ENCODE results near the gene CDON. TPM values are rescaled to one million over a fixed set of nuclear protein-coding genes. Genes with fewer than 3 reads are reported as not detected.

CDON gene
- total RNA-seq, 1 experiment from 2014 or later, result 34.1 TPM

DNA sequence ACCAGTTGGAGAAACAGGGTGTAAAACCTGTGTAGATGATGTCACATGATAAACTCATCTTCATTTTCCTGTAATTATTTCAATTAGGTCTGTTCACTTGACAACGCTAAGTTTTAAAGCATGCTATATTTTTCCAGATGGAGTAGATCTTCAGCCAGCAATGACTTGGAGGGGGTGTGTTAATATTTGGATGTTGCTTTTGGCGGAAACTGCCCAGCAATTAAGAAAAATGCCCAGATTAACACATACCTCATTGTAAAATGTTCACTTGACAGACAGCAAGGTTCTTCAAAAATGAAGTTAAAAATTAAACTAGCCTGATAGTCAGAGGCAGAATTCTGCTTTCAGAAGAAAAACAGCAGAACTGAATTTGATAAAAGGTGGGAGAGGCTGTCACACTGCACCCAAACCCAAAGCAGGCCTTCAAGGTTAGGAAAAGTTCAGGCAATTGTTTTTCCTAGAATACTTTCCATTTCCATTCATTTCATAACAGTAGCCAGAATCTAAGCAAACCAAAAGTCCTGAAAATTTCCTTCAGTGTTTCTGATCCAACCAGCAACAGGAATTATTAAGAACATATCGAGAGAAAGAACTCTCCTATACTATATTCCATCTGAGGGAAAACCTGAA, 83.8 kb downstream of the CDON start:
- Mint-ChIP-seq H3K4me3 (no peak overlapping the region), H3K36me3 (peaks cover 10% of the 10 kb centered on the region), H3K9me3 (no peaks in the 10 kb centered on the region), H3K4me1 (peaks cover 32% of the 10 kb centered on the region), H3K27ac (no peak overlapping the region; the same call in 1 of the 2 replicates), H3K27me3 (ENCODE audit: low read depth) (no peaks in the 10 kb centered on the region)
- ChIA-PET CTCF (no interaction called here), POLR2A (no interaction called here)
- no peak for ATAC-seq
- no peak for DNase-seq (ENCODE audit: low spot score)
- no peak for TF ChIP-seq USF1 (CRISPR knock-in tag; IDR thresholded peaks at IDR 0.05)
- TF ChIP-seq TCF7 (CRISPR knock-in tag; IDR thresholded peaks at IDR 0.05; ENCODE audit: low read depth), result no peak
- TF ChIP-seq FOXP4 (CRISPR knock-in tag; IDR thresholded peaks at IDR 0.05), result no peak
- no peak for TF ChIP-seq MYBL2 (CRISPR knock-in tag; IDR thresholded peaks at IDR 0.05)
- TF ChIP-seq TEAD4 (CRISPR knock-in tag; IDR thresholded peaks at IDR 0.05), result no peak
- TF ChIP-seq HMGA2 (CRISPR knock-in tag; IDR thresholded peaks at IDR 0.05), result no peak
- TF ChIP-seq NR2C2 (CRISPR knock-in tag; IDR thresholded peaks at IDR 0.05), result no peak

DNA sequence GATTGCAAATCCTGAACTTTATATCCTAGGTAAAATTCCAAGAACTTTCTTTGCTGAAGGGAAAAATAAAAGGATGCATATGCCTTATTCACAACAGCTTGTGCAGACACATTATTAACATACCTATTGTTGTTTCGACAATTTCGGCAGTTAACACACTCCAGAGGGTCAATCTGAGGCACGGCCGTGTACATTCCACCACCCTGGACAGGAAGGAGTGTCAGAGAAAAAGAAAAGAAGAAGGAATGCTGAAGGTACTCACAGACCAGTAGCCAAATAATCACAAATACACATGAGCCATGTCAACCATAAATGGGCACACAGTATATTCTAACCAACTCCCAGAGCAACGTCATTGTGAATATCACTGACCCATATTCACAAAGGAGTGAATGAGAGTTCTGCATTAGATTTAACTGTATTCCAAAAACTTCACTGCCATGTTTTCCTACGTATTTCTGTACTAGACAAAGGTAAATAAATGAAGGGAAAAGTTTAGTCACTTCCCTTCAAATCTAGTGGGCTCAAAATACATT, 84.4 kb downstream of the CDON start:
- TF ChIP-seq ZNF263 (CRISPR knock-in tag; IDR thresholded peaks at IDR 0.05; ENCODE audit: low read depth), result no peak
- TF ChIP-seq KAT7 (CRISPR knock-in tag; IDR thresholded peaks at IDR 0.05; ENCODE audit: borderline replicate concordance), result no peak
- no peak for TF ChIP-seq HMGA2 (CRISPR knock-in tag; IDR thresholded peaks at IDR 0.05)
- TF ChIP-seq NFE2L1 (CRISPR knock-in tag; IDR thresholded peaks at IDR 0.05), result no peak
- TF ChIP-seq MXD4 (CRISPR knock-in tag; IDR thresholded peaks at IDR 0.05; ENCODE audit: borderline replicate concordance), result no peak
- TF ChIP-seq ZBTB21 (CRISPR knock-in tag; IDR thresholded peaks at IDR 0.05; ENCODE audit: borderline replicate concordance), result no peak
- TF ChIP-seq MYBL2 (CRISPR knock-in tag; IDR thresholded peaks at IDR 0.05), result no peak
- TF ChIP-seq, protein P1, sequence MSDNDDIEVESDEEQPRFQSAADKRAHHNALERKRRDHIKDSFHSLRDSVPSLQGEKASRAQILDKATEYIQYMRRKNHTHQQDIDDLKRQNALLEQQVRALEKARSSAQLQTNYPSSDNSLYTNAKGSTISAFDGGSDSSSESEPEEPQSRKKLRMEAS (CRISPR knock-in tag; IDR thresholded peaks at IDR 0.05), result no peak
- TF ChIP-seq, protein P2, sequence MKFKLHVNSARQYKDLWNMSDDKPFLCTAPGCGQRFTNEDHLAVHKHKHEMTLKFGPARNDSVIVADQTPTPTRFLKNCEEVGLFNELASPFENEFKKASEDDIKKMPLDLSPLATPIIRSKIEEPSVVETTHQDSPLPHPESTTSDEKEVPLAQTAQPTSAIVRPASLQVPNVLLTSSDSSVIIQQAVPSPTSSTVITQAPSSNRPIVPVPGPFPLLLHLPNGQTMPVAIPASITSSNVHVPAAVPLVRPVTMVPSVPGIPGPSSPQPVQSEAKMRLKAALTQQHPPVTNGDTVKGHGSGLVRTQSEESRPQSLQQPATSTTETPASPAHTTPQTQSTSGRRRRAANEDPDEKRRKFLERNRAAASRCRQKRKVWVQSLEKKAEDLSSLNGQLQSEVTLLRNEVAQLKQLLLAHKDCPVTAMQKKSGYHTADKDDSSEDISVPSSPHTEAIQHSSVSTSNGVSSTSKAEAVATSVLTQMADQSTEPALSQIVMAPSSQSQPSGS (CRISPR knock-in tag; IDR thresholded peaks at IDR 0.05; ENCODE audit: borderline replicate concordance, low read depth), result no peak
- no peak for TF ChIP-seq E2F5 (CRISPR knock-in tag; IDR thresholded peaks at IDR 0.05)
- TF ChIP-seq CTCF (IDR thresholded peaks at IDR 0.05), result no peak
- H3K4me1 Mint-ChIP-seq, result peaks cover 32% of the 10 kb centered on the region
- DNase-seq (ENCODE audit: low spot score) (no peak), ATAC-seq (no peak)
- no peaks in the 10 kb centered on the region for H3K27me3 Mint-ChIP-seq (ENCODE audit: low read depth)
- no peak overlapping the region for H3K4me3 Mint-ChIP-seq
- H3K27ac Mint-ChIP-seq, result no peak overlapping the region
- ChIA-PET CTCF (no interaction called here), POLR2A (no interaction called here)
- H3K9me3 Mint-ChIP-seq, result no peaks in the 10 kb centered on the region
- H3K36me3 Mint-ChIP-seq, result peaks cover 3% of the 10 kb centered on the region
